ENCODE results near the gene ABCF2. TPM values are rescaled to one million over a fixed set of nuclear protein-coding genes. Genes with fewer than 3 reads are reported as not detected.

ABCF2 gene
- total and polyA plus RNA-seq, 7 experiments from 2014 or later: 17.2 to 47.5 (median 27.7) TPM

GRCh38 chr7:151168787-151169162, 58.2 kb downstream of the ABCF2 start:
- Histone ChIP-seq H3K27ac (ENCODE audit: low read depth, low read length) (no peak overlapping the region), H3K36me3 (ENCODE audit: control insufficient read depth in 2 of 3, insufficient read depth in 3 of 3, low read length in 3 of 3) (no peaks in the 10 kb centered on the region), H3K4me1 (ENCODE audit: control insufficient read depth in 2 of 2, insufficient read depth in 2 of 2, low read length in 2 of 2) (peaks cover 0 to 3% of the 10 kb centered on the region in 2 donors), H3K4me3 (ENCODE audit: low read length) (no peak overlapping the region), H3K27me3 (ENCODE audit: control insufficient read depth in 2 of 2, insufficient read depth in 2 of 2, low read length in 2 of 2) (peaks cover 9 to 14% of the 10 kb centered on the region in 2 donors), H3K9me3 (ENCODE audit: control insufficient read depth in 2 of 3, low read length in 3 of 3) (no peaks in the 10 kb centered on the region)
- no peaks in the 10 kb centered on the region for H3K9me3 Mint-ChIP-seq
- DNase-seq: no peak
- ChIA-PET POLR2A (interaction anchor here (0.6 kb wide), 1 partner anchor 198 kb away, joined by 3 read pairs; no protein-coding TSS in a partner anchor), CTCF (interaction anchor here (1.1 to 1.3 kb wide), 2 partner anchors 11 to 38 kb away, joined by 3 to 5 read pairs; no protein-coding TSS in a partner anchor)
- intact Hi-C loops (cut with micrococcal nuclease): loop anchor here (1.0 to 5.0 kb wide), 3 partner anchors 76 to 135 kb away; no protein-coding TSS in a partner anchor
- no peak overlapping the region for H3K27ac Mint-ChIP-seq
- H3K4me1 Mint-ChIP-seq: peaks cover 10 to 21% (median 16%) of the 10 kb centered on the region in 7 donors
- ATAC-seq: no peak
- no peaks in the 10 kb centered on the region for H3K36me3 Mint-ChIP-seq
- H3K27me3 Mint-ChIP-seq: peaks cover 43 to 54% (median 47%) of the 10 kb centered on the region in 5 donors
- peak overlapping the region; percentile 63 to 92 (median 79) for H3K4me3 Mint-ChIP-seq

- peaks cover 9 to 21% (median 16%) of the 10 kb centered on the region in 7 donors for H3K4me1 Mint-ChIP-seq
- H3K27ac ChIP-seq (ENCODE audit: low read depth, low read length): no peak overlapping the region
- peak overlapping the region; percentile 31 for H3K4me3 ChIP-seq (ENCODE audit: low read length)
- H3K27me3 Mint-ChIP-seq: peaks cover 38 to 49% (median 44%) of the 10 kb centered on the region in 5 donors
- H3K4me1 ChIP-seq (ENCODE audit: control insufficient read depth in 2 of 2, insufficient read depth in 2 of 2, low read length in 2 of 2): peaks cover 0 to 3% of the 10 kb centered on the region in 2 donors
- no peaks in the 10 kb centered on the region for H3K36me3 Mint-ChIP-seq
- peaks cover 9 to 14% of the 10 kb centered on the region in 2 donors for H3K27me3 ChIP-seq (ENCODE audit: control insufficient read depth in 2 of 2, insufficient read depth in 2 of 2, low read length in 2 of 2)
- DNase-seq (peak; percentile 19 to 75 (median 54)), ATAC-seq (peak; percentile 77)
- intact Hi-C loops (cut with micrococcal nuclease): loop anchor here (1.0 to 5.0 kb wide), 3 partner anchors 76 to 135 kb away; no protein-coding TSS in a partner anchor
- peak overlapping the region; percentile 63 to 92 (median 79) for H3K4me3 Mint-ChIP-seq
- no peaks in the 10 kb centered on the region for H3K36me3 ChIP-seq (ENCODE audit: control insufficient read depth in 2 of 3, insufficient read depth in 3 of 3, low read length in 3 of 3)
- H3K27ac Mint-ChIP-seq: peak overlapping the region in 1 of 9 donors; percentile 34
- H3K9me3 Mint-ChIP-seq: no peaks in the 10 kb centered on the region
- ChIA-PET POLR2A (no interaction called here), CTCF (interaction anchor here (0.6 to 1.3 kb wide), 2 partner anchors 10 to 178 kb away, joined by 3 to 5 read pairs; no protein-coding TSS in a partner anchor)
- no peaks in the 10 kb centered on the region for H3K9me3 ChIP-seq (ENCODE audit: control insufficient read depth in 2 of 3, low read length in 3 of 3)
Observed at GRCh38 chr7:151168003-151168786, 58.8 kb downstream of the ABCF2 start.

GRCh38 chr7:151167197-151167961, 59.6 kb downstream of the ABCF2 start, which contains the start of gene GBX1:
Gene GBX1, minus strand, starts transcription at chr7:151167694. Its CDS starts 146 bp downstream, at chr7:151167548.
- H3K27ac ChIP-seq (ENCODE audit: low read depth, low read length): no peak within 1 kb of the TSS
- intact Hi-C loops (cut with micrococcal nuclease): loop anchor here in 1 of 2 donors (5.0 kb wide), 1 partner anchor 135 kb away; no protein-coding TSS in a partner anchor
- H3K4me3 ChIP-seq (ENCODE audit: low read length): peak within 1 kb of the TSS; percentile 31
- H3K36me3 ChIP-seq (ENCODE audit: control insufficient read depth in 2 of 3, insufficient read depth in 3 of 3, low read length in 3 of 3): no peaks in the 10 kb centered on the region
- Mint-ChIP-seq H3K4me1 (peaks cover 7 to 16% (median 10%) of the 10 kb centered on the region in 7 donors), H3K36me3 (no peaks in the 10 kb centered on the region), H3K27ac (peak within 1 kb of the TSS in 1 of 9 donors; percentile 34), H3K9me3 (no peaks in the 10 kb centered on the region), H3K4me3 (peak within 1 kb of the TSS; percentile 65 to 92 (median 79)), H3K27me3 (peaks cover 30 to 41% (median 35%) of the 10 kb centered on the region in 5 donors)
- no peaks in the 10 kb centered on the region for H3K9me3 ChIP-seq (ENCODE audit: control insufficient read depth in 2 of 3, low read length in 3 of 3)
- CTCF ChIA-PET: interaction anchor here (1.3 kb wide), 1 partner anchor 10 kb away, joined by 5 read pairs; no protein-coding TSS in a partner anchor
- peak; percentile 62 for ATAC-seq
- H3K4me1 ChIP-seq (ENCODE audit: control insufficient read depth in 2 of 2, insufficient read depth in 2 of 2, low read length in 2 of 2): peaks cover 0 to 3% of the 10 kb centered on the region in 2 donors
- DNase-seq: no peak
- POLR2A ChIA-PET: no interaction called here
- H3K27me3 ChIP-seq (ENCODE audit: control insufficient read depth in 2 of 2, insufficient read depth in 2 of 2, low read length in 2 of 2): peaks cover 9 to 14% of the 10 kb centered on the region in 2 donors

GRCh38 chr7:151166629-151167196, 60.3 kb downstream of the ABCF2 start:
- peaks cover 0 to 3% of the 10 kb centered on the region in 2 donors for H3K4me1 ChIP-seq (ENCODE audit: control insufficient read depth in 2 of 2, insufficient read depth in 2 of 2, low read length in 2 of 2)
- Mint-ChIP-seq H3K4me3 (peak overlapping the region; percentile 36 to 92 (median 68)), H3K27ac (no peak overlapping the region), H3K27me3 (peaks cover 26 to 35% (median 32%) of the 10 kb centered on the region in 5 donors), H3K9me3 (no peaks in the 10 kb centered on the region), H3K4me1 (peaks cover 7 to 14% (median 10%) of the 10 kb centered on the region in 7 donors), H3K36me3 (no peaks in the 10 kb centered on the region)
- ChIA-PET CTCF (no interaction called here), POLR2A (no interaction called here)
- H3K27me3 ChIP-seq (ENCODE audit: control insufficient read depth in 2 of 2, insufficient read depth in 2 of 2, low read length in 2 of 2): peaks cover 9 to 14% of the 10 kb centered on the region in 2 donors
- peak; percentile 5 for ATAC-seq
- H3K4me3 ChIP-seq (ENCODE audit: low read length): peak overlapping the region; percentile 16
- intact Hi-C loops (cut with micrococcal nuclease): loop anchor here in 1 of 2 donors (5.0 kb wide), 1 partner anchor 136 kb away; no protein-coding TSS in a partner anchor
- H3K9me3 ChIP-seq (ENCODE audit: control insufficient read depth in 2 of 3, low read length in 3 of 3): no peaks in the 10 kb centered on the region
- H3K27ac ChIP-seq (ENCODE audit: low read depth, low read length): no peak overlapping the region
- no peaks in the 10 kb centered on the region for H3K36me3 ChIP-seq (ENCODE audit: control insufficient read depth in 2 of 3, insufficient read depth in 3 of 3, low read length in 3 of 3)
- peak in 1 of 9 donors; percentile 16 for DNase-seq

Other genes with a start within 250 kb of the ABCF2 start
- 1 to 10 TPM in 4 of 5 experiments, under 1 TPM in 1; 0.56 to 4.9 (median 3.2) TPM for gene KCNH2, start 248.9 kb downstream of the ABCF2 start, total RNA-seq
- gene KCNH2, start 248.9 kb downstream of the ABCF2 start, polyA plus RNA-seq: 1 to 10 TPM; 3.0 to 5.2 TPM
- gene NOS3, start 236.2 kb downstream of the ABCF2 start, total RNA-seq: 10 to 100 TPM in 1 of 5 experiments, 1 to 10 TPM in 4; 2.8 to 19.1 (median 7.9) TPM
- 10 to 100 TPM in 1 of 2 donors, 1 to 10 TPM in 1; 4.6 to 12.7 TPM for gene NOS3, start 236.2 kb downstream of the ABCF2 start, polyA plus RNA-seq
- 10 to 100 TPM; 11.3 to 46.6 (median 20.9) TPM for gene ATG9B, start 202.7 kb downstream of the ABCF2 start, total RNA-seq
- 10 to 100 TPM; 27.0 to 49.4 TPM for gene ATG9B, start 202.7 kb downstream of the ABCF2 start, polyA plus RNA-seq
- 10 to 100 TPM; 59.7 to 88.0 (median 76.6) TPM for gene ABCB8, start 198.8 kb downstream of the ABCF2 start, total RNA-seq
- gene ABCB8, start 198.8 kb downstream of the ABCF2 start, polyA plus RNA-seq: 10 to 100 TPM; 13.8 to 18.6 TPM
- 10 to 100 TPM in 4 of 5 experiments, 1 to 10 TPM in 1; 6.7 to 17.7 (median 13.7) TPM for gene ASIC3, start 178.7 kb downstream of the ABCF2 start, total RNA-seq
- gene ASIC3, start 178.7 kb downstream of the ABCF2 start, polyA plus RNA-seq: not detected
- 10 to 100 TPM in 1 of 5 experiments, 1 to 10 TPM in 4; 4.2 to 20.2 (median 5.6) TPM for gene CDK5, start 169.3 kb downstream of the ABCF2 start, total RNA-seq
- 1 to 10 TPM; 7.7 to 9.1 TPM for gene CDK5, start 169.3 kb downstream of the ABCF2 start, polyA plus RNA-seq
- 100 to 1,000 TPM in 1 of 5 experiments, 10 to 100 TPM in 4; 38.7 to 125 (median 65.9) TPM for gene SLC4A2, start 167.6 kb downstream of the ABCF2 start, total RNA-seq
- 10 to 100 TPM in 1 of 2 donors, 1 to 10 TPM in 1; 7.9 to 12.1 TPM for gene SLC4A2, start 167.6 kb downstream of the ABCF2 start, polyA plus RNA-seq
- gene FASTK, start 146.4 kb downstream of the ABCF2 start, total RNA-seq: 100 to 1,000 TPM in 3 of 5 experiments, 10 to 100 TPM in 2; 94.1 to 136 (median 101) TPM
- 10 to 100 TPM; 49.6 to 69.4 TPM for gene FASTK, start 146.4 kb downstream of the ABCF2 start, polyA plus RNA-seq
- gene TMUB1, start 143.7 kb downstream of the ABCF2 start, total RNA-seq: 10 to 100 TPM; 39.5 to 61.2 (median 42.2) TPM
- gene TMUB1, start 143.7 kb downstream of the ABCF2 start, polyA plus RNA-seq: 10 to 100 TPM; 36.0 to 53.6 TPM
- gene AGAP3, start 140.7 kb downstream of the ABCF2 start, total RNA-seq: 10 to 100 TPM; 27.4 to 70.6 (median 37.2) TPM
- gene AGAP3, start 140.7 kb downstream of the ABCF2 start, polyA plus RNA-seq: 1 to 10 TPM; 6.0 to 6.5 TPM
- gene GBX1, start 59.5 kb downstream of the ABCF2 start, total RNA-seq: not detected
- gene GBX1, start 59.5 kb downstream of the ABCF2 start, polyA plus RNA-seq: not detected
- not detected for gene ASB10, start 40.0 kb downstream of the ABCF2 start, total RNA-seq
- not detected for gene ASB10, start 40.0 kb downstream of the ABCF2 start, polyA plus RNA-seq
- gene H2BK1, start 16.7 kb downstream of the ABCF2 start, total RNA-seq: 1 to 10 TPM; 1.8 to 6.4 (median 1.9) TPM
- gene H2BK1, start 16.7 kb downstream of the ABCF2 start, polyA plus RNA-seq: not detected
- gene CHPF2, start 5.3 kb upstream of the ABCF2 start, total RNA-seq: 10 to 100 TPM; 32.3 to 45.8 (median 42.8) TPM
- gene CHPF2, start 5.3 kb upstream of the ABCF2 start, polyA plus RNA-seq: 10 to 100 TPM; 17.4 to 27.3 TPM
- 10 to 100 TPM in 2 of 5 experiments, 1 to 10 TPM in 3; 3.8 to 45.5 (median 5.1) TPM for gene SMARCD3, start 21.5 kb upstream of the ABCF2 start, total RNA-seq
- 1 to 10 TPM; 4.0 to 8.9 TPM for gene SMARCD3, start 21.5 kb upstream of the ABCF2 start, polyA plus RNA-seq
- gene NUB1, start 114.6 kb upstream of the ABCF2 start, total RNA-seq: 100 to 1,000 TPM in 2 of 5 experiments, 10 to 100 TPM in 3; 75.1 to 116 (median 82.0) TPM
- 10 to 100 TPM; 58.1 to 68.6 TPM for gene NUB1, start 114.6 kb upstream of the ABCF2 start, polyA plus RNA-seq
- 1 to 10 TPM in 2 of 5 experiments, not detected in 3; 1.6 to 9.7 TPM for gene WDR86, start 182.8 kb upstream of the ABCF2 start, total RNA-seq
- gene WDR86, start 182.8 kb upstream of the ABCF2 start, polyA plus RNA-seq: 1 to 10 TPM in 1 of 2 donors, under 1 TPM in 1; 0.24 to 3.1 TPM
- gene CRYGN, start 212.9 kb upstream of the ABCF2 start, total RNA-seq: 1 to 10 TPM in 1 of 5 experiments, under 1 TPM in 2, not detected in 2; 0.46 to 1.1 (median 0.61) TPM
- under 1 TPM; 0.33 to 0.48 TPM for gene CRYGN, start 212.9 kb upstream of the ABCF2 start, polyA plus RNA-seq

Data from naive thymus-derived CD4-positive, alpha-beta T cell (primary cell).